ENCODE data around the gene TRPM3. TPM values are rescaled to one million over a fixed set of nuclear protein-coding genes. Genes with fewer than 3 reads are reported as not detected.

Gene TRPM3
- polyA plus RNA-seq, 1 donor, result 0.57 TPM

GRCh38 chr9:70852711-70853240 lies 268.6 kb downstream of the TRPM3 start:
- Histone ChIP-seq H3K4me3 (ENCODE audit: low read length) (no peak overlapping the region), H3K36me3 (ENCODE audit: control insufficient read depth, insufficient read depth, low read length) (no peaks in the 10 kb centered on the region)
- no CpG with 5 or more reads among the region's 1 CpG for WGBS (ENCODE audit: insufficient coverage, low lambda C conversion rate)

GRCh38 chr9:70840266-70840665 lies 281.2 kb downstream of the TRPM3 start:
- Histone ChIP-seq H3K9me3 (ENCODE audit: control insufficient read depth, low read depth, low read length) (no peaks in the 10 kb centered on the region), H3K27ac (ENCODE audit: low read length) (no peak overlapping the region), H3K36me3 (ENCODE audit: control insufficient read depth, insufficient read depth, low read length) (no peaks in the 10 kb centered on the region), H3K4me1 (ENCODE audit: control insufficient read depth, insufficient read depth, low read length) (no peaks in the 10 kb centered on the region), H3K27me3 (ENCODE audit: control insufficient read depth, insufficient read depth, low read length) (no peaks in the 10 kb centered on the region), H3K4me3 (ENCODE audit: low read length) (no peak overlapping the region)
- no CpG with 5 or more reads among the region's 2 CpGs for WGBS (ENCODE audit: insufficient coverage, low lambda C conversion rate)
- no peak for DNase-seq

More at GRCh38 chr9:70852711-70853240, 268.6 kb downstream of the TRPM3 start:
- Histone ChIP-seq H3K4me1 (ENCODE audit: control insufficient read depth, insufficient read depth, low read length) (no peaks in the 10 kb centered on the region), H3K27ac (ENCODE audit: low read length) (no peak overlapping the region), H3K9me3 (ENCODE audit: control insufficient read depth, low read depth, low read length) (no peaks in the 10 kb centered on the region), H3K27me3 (ENCODE audit: control insufficient read depth, insufficient read depth, low read length) (no peaks in the 10 kb centered on the region)
- DNase-seq, result no peak

GRCh38 chr9:70835323-70835722 lies 286.1 kb downstream of the TRPM3 start:
- DNase-seq, result peak in 1 of 2 donors; percentile 9
- no peaks in the 10 kb centered on the region for H3K36me3 ChIP-seq (ENCODE audit: control insufficient read depth, insufficient read depth, low read length)
- H3K27me3 ChIP-seq (ENCODE audit: control insufficient read depth, insufficient read depth, low read length), result no peaks in the 10 kb centered on the region
- WGBS (ENCODE audit: insufficient coverage, low lambda C conversion rate), result 79% methylated on average over 3 of the region's 4 CpGs
- no peaks in the 10 kb centered on the region for H3K9me3 ChIP-seq (ENCODE audit: control insufficient read depth, low read depth, low read length)
- H3K4me1 ChIP-seq (ENCODE audit: control insufficient read depth, insufficient read depth, low read length), result no peaks in the 10 kb centered on the region
- no peak overlapping the region for H3K27ac ChIP-seq (ENCODE audit: low read length)
- no peak overlapping the region for H3K4me3 ChIP-seq (ENCODE audit: low read length)

DNA sequence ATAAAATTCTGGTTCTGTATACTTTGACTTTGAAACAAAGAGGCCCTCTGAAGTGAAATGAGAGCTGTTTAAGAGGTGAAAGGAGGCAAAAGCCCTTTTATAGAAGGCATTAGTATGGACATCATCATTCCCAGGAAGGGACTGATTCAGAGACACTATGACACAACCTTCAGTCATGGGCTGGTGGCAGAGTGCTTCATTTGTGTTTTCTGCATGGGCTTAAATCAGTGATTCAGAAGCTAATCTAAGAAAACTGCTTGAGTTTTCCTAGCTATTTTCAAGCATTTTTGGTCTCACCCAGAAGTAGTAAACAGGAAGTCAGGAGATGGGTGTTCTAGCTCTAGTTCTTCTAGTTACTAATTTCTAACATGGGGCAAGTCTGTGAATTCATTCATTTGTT lies 288.9 kb downstream of the TRPM3 start:
- H3K27ac ChIP-seq (ENCODE audit: low read length), result no peak overlapping the region
- no peaks in the 10 kb centered on the region for H3K36me3 ChIP-seq (ENCODE audit: control insufficient read depth, insufficient read depth, low read length)
- H3K27me3 ChIP-seq (ENCODE audit: control insufficient read depth, insufficient read depth, low read length), result no peaks in the 10 kb centered on the region
- no peaks in the 10 kb centered on the region for H3K9me3 ChIP-seq (ENCODE audit: control insufficient read depth, low read depth, low read length)
- no peaks in the 10 kb centered on the region for H3K4me1 ChIP-seq (ENCODE audit: control insufficient read depth, insufficient read depth, low read length)
- H3K4me3 ChIP-seq (ENCODE audit: low read length), result no peak overlapping the region
- DNase-seq, result no peak

DNA sequence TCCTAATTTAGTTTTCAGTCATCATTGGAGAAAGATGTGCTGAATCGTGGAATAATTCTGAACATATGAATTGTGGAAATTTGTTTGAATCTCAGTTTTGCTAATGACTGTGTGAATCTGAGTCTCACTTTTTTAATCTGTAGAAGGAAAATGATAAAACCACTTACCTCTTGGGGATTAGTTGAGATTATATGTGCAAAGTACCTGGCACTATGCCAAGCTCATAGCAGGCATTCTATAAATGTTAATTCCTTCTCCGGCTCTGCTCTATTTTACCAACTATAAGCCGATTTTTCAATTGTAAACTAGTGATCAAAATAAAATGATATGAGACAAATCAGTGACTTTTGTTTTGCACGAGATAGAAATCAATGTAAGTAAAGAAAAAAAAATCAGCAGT lies 290.8 kb downstream of the TRPM3 start:
- Histone ChIP-seq H3K27me3 (ENCODE audit: control insufficient read depth, insufficient read depth, low read length) (no peaks in the 10 kb centered on the region), H3K27ac (ENCODE audit: low read length) (no peak overlapping the region), H3K4me1 (ENCODE audit: control insufficient read depth, insufficient read depth, low read length) (no peaks in the 10 kb centered on the region), H3K4me3 (ENCODE audit: low read length) (no peak overlapping the region), H3K9me3 (ENCODE audit: control insufficient read depth, low read depth, low read length) (no peaks in the 10 kb centered on the region), H3K36me3 (ENCODE audit: control insufficient read depth, insufficient read depth, low read length) (no peaks in the 10 kb centered on the region)
- no peak for DNase-seq
- WGBS (ENCODE audit: insufficient coverage, low lambda C conversion rate), result 90% methylated on average over 3 of the region's 4 CpGs

- Histone ChIP-seq H3K27ac (ENCODE audit: low read length) (no peak overlapping the region), H3K27me3 (ENCODE audit: control insufficient read depth, insufficient read depth, low read length) (no peaks in the 10 kb centered on the region), H3K9me3 (ENCODE audit: control insufficient read depth, low read depth, low read length) (no peaks in the 10 kb centered on the region), H3K4me3 (ENCODE audit: low read length) (no peak overlapping the region), H3K4me1 (ENCODE audit: control insufficient read depth, insufficient read depth, low read length) (no peaks in the 10 kb centered on the region), H3K36me3 (ENCODE audit: control insufficient read depth, insufficient read depth, low read length) (no peaks in the 10 kb centered on the region)
- 100% methylated on average over 1 of the region's 5 CpGs for WGBS (ENCODE audit: insufficient coverage, low lambda C conversion rate)
- DNase-seq, result no peak
Measured at GRCh38 chr9:70829591-70830265, 291.7 kb downstream of the TRPM3 start.

GRCh38 chr9:70826562-70826961 lies 294.9 kb downstream of the TRPM3 start:
- no peak overlapping the region for H3K27ac ChIP-seq (ENCODE audit: low read length)
- no peak for DNase-seq
- H3K36me3 ChIP-seq (ENCODE audit: control insufficient read depth, insufficient read depth, low read length), result no peaks in the 10 kb centered on the region
- no peak overlapping the region for H3K4me3 ChIP-seq (ENCODE audit: low read length)
- WGBS (ENCODE audit: insufficient coverage, low lambda C conversion rate), result 86% methylated on average over 1 of the region's 3 CpGs
- H3K4me1 ChIP-seq (ENCODE audit: control insufficient read depth, insufficient read depth, low read length), result no peaks in the 10 kb centered on the region
- H3K9me3 ChIP-seq (ENCODE audit: control insufficient read depth, low read depth, low read length), result no peaks in the 10 kb centered on the region
- no peaks in the 10 kb centered on the region for H3K27me3 ChIP-seq (ENCODE audit: control insufficient read depth, insufficient read depth, low read length)

GRCh38 chr9:70823284-70823683 lies 298.1 kb downstream of the TRPM3 start:
- no peak overlapping the region for H3K4me3 ChIP-seq (ENCODE audit: low read length)
- H3K36me3 ChIP-seq (ENCODE audit: control insufficient read depth, insufficient read depth, low read length), result no peaks in the 10 kb centered on the region
- no peak overlapping the region for H3K27ac ChIP-seq (ENCODE audit: low read length)
- no peaks in the 10 kb centered on the region for H3K9me3 ChIP-seq (ENCODE audit: control insufficient read depth, low read depth, low read length)
- no peak for DNase-seq
- H3K4me1 ChIP-seq (ENCODE audit: control insufficient read depth, insufficient read depth, low read length), result no peaks in the 10 kb centered on the region
- no peaks in the 10 kb centered on the region for H3K27me3 ChIP-seq (ENCODE audit: control insufficient read depth, insufficient read depth, low read length)
- WGBS (ENCODE audit: insufficient coverage, low lambda C conversion rate), result no CpG with 5 or more reads among the region's 7 CpGs

- no CpG with 5 or more reads among the region's 3 CpGs for WGBS (ENCODE audit: insufficient coverage, low lambda C conversion rate)
- H3K36me3 ChIP-seq (ENCODE audit: control insufficient read depth, insufficient read depth, low read length), result no peaks in the 10 kb centered on the region
- no peaks in the 10 kb centered on the region for H3K27me3 ChIP-seq (ENCODE audit: control insufficient read depth, insufficient read depth, low read length)
- H3K4me3 ChIP-seq (ENCODE audit: low read length), result no peak overlapping the region
- DNase-seq, result no peak
- no peak overlapping the region for H3K27ac ChIP-seq (ENCODE audit: low read length)
- no peaks in the 10 kb centered on the region for H3K4me1 ChIP-seq (ENCODE audit: control insufficient read depth, insufficient read depth, low read length)
- H3K9me3 ChIP-seq (ENCODE audit: control insufficient read depth, low read depth, low read length), result no peaks in the 10 kb centered on the region
Measured at GRCh38 chr9:70817311-70817710, 304.1 kb downstream of the TRPM3 start.

- H3K27ac ChIP-seq (ENCODE audit: low read length), result no peak overlapping the region
- H3K4me1 ChIP-seq (ENCODE audit: control insufficient read depth, insufficient read depth, low read length), result no peaks in the 10 kb centered on the region
- DNase-seq, result peak; percentile 20 to 41
- no CpG with 5 or more reads among the region's 2 CpGs for WGBS (ENCODE audit: insufficient coverage, low lambda C conversion rate)
- H3K36me3 ChIP-seq (ENCODE audit: control insufficient read depth, insufficient read depth, low read length), result no peaks in the 10 kb centered on the region
- no peaks in the 10 kb centered on the region for H3K9me3 ChIP-seq (ENCODE audit: control insufficient read depth, low read depth, low read length)
- H3K4me3 ChIP-seq (ENCODE audit: low read length), result no peak overlapping the region
- no peaks in the 10 kb centered on the region for H3K27me3 ChIP-seq (ENCODE audit: control insufficient read depth, insufficient read depth, low read length)
Measured at GRCh38 chr9:70816891-70817290, 304.5 kb downstream of the TRPM3 start.

DNA sequence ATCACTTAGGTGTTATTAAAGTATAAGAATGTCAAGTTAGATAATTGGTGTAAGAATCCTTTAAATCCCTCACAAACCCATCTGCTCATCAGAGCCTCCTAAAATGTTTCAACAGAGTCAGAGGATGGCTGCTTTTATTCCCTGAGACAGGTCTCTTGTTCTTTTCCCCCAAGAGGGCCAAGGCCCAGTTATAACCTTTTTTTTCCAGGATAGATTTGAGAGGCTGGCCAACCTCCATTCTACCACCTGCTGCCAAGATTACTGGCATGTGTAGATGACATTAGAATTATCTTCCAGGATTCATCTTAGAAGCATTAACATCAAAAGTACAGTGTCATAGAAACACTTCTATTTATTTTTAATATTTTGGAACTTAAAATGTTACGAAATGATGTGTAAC lies 305.1 kb downstream of the TRPM3 start:
- H3K27ac ChIP-seq (ENCODE audit: low read length), result no peak overlapping the region
- no peak for DNase-seq
- no peaks in the 10 kb centered on the region for H3K4me1 ChIP-seq (ENCODE audit: control insufficient read depth, insufficient read depth, low read length)
- WGBS (ENCODE audit: insufficient coverage, low lambda C conversion rate), result 86% methylated on average over 1 of the region's 1 CpG
- no peaks in the 10 kb centered on the region for H3K9me3 ChIP-seq (ENCODE audit: control insufficient read depth, low read depth, low read length)
- no peaks in the 10 kb centered on the region for H3K27me3 ChIP-seq (ENCODE audit: control insufficient read depth, insufficient read depth, low read length)
- no peaks in the 10 kb centered on the region for H3K36me3 ChIP-seq (ENCODE audit: control insufficient read depth, insufficient read depth, low read length)
- H3K4me3 ChIP-seq (ENCODE audit: low read length), result no peak overlapping the region

Data from large intestine (tissue), 3 donors.